Lung (tissue), 12 donors: ENCODE measurements around the gene KLF16. TPM values are rescaled to one million over a fixed set of nuclear protein-coding genes. Genes with fewer than 3 reads are reported as not detected.
"Not testable (repeated sequence)": the region's sequence is repeated elsewhere in the genome, so short reads cannot be mapped to it uniquely, and the experiment has no call there.

Source experiments
- ATAC-seq: fragments of 200-7000 bp; cut with Tn5 transposase; one replicate; pipeline ENCODE4 v1.9.1; 2020; ENCODE audit warnings: moderate number of reproducible peaks; ENCODE audit not compliant: insufficient read depth, low FRiP score
- DNase-seq, 3 donors: peaks; one replicate each; pipeline ENCODE4 v3.0.0-alpha.2; 2013 to 2017
- H3K27ac ChIP-seq, 2 donors: one replicate each; pipeline ENCODE4 v1.5.1; 2013; ENCODE audit warnings: mild to moderate bottlenecking in 2 of 2, moderate library complexity in 2 of 2, control low read depth in 1 of 2, inconsistent platforms in 1 of 2, low read depth in 1 of 2, low read length in 1 of 2
- H3K27me3 ChIP-seq, 3 donors: one replicate each; pipeline ENCODE4 v1.5.1; 2013; ENCODE audit warnings: low read length in 2 of 3; ENCODE audit not compliant: control insufficient read depth in 3 of 3, insufficient read depth in 3 of 3
- H3K36me3 ChIP-seq, 4 donors: one replicate each; pipeline ENCODE4 v1.5.1; 2013; ENCODE audit warnings: low read length in 4 of 4, mild to moderate bottlenecking in 1 of 4, moderate library complexity in 1 of 4; ENCODE audit not compliant: control insufficient read depth in 4 of 4, insufficient read depth in 4 of 4
- H3K4me1 ChIP-seq, 5 donors: one replicate each; pipeline ENCODE4 v1.5.1; 2013; ENCODE audit warnings: low read length in 5 of 5, mild to moderate bottlenecking in 2 of 5, moderate library complexity in 1 of 5; ENCODE audit not compliant: control insufficient read depth in 5 of 5, insufficient read depth in 5 of 5
- H3K4me3 ChIP-seq: one replicate; pipeline ENCODE4 v1.5.1; 2013; ENCODE audit warnings: mild to moderate bottlenecking, control low read depth, moderate library complexity
- H3K9ac ChIP-seq, 2 donors: one replicate each; pipeline ENCODE4 v1.5.1; 2013; ENCODE audit warnings: low read length in 2 of 2, control low read depth in 1 of 2; ENCODE audit not compliant: insufficient read depth in 1 of 2
- H3K9me3 ChIP-seq, 4 donors: one replicate each; pipeline ENCODE4 v1.5.1; 2013; ENCODE audit warnings: low read length in 3 of 4, mild to moderate bottlenecking in 1 of 4, moderate library complexity in 1 of 4; ENCODE audit not compliant: control insufficient read depth in 4 of 4, insufficient read depth in 3 of 4
- whole genome bisulfite sequencing, 2 donors: extraction: QIAGEN DNeasy Blood & Tissue Kit; methylation state at CpG; one replicate each; pipeline ENCODE4 v1.1.7; 2013; 5-methylcytosine and 5-hydroxymethylcytosine counted together
- polyA plus RNA-seq, 2 donors: library from polyadenylated mRNA; stranded (reverse); fragments of 200-250 nt; gene quantifications; one replicate each; pipeline ENCODE4 v1.2.1, GENCODE V29; 2013
- total RNA-seq, 2 donors: library from RNA; depleted of rRNA in 1 of 2; stranded (reverse); fragments of >200 nt in 1 of 2; gene quantifications; one replicate each; pipeline ENCODE4 v1.2.1, GENCODE V29; 2014 to 2021
- TF ChIP-seq, protein P1 (sequence below): IDR thresholded peaks from 2 replicates; pipeline ENCODE4 v1.5.1; 2012; ENCODE audit warnings: mild to moderate bottlenecking; ENCODE audit errors: control extremely low read depth, extremely low read depth
- donor health status: control.
- donor health status: control.
- donor health status: Bipolar disorder and iron deficiency.
- donor health status: healthy.
- donor health status: DM: yes; HTN: yes; CAD: no.

KLF16 gene
- total and polyA plus RNA-seq, 4 donors, result 3.3 to 25.6 (median 15.8) TPM

DNA sequence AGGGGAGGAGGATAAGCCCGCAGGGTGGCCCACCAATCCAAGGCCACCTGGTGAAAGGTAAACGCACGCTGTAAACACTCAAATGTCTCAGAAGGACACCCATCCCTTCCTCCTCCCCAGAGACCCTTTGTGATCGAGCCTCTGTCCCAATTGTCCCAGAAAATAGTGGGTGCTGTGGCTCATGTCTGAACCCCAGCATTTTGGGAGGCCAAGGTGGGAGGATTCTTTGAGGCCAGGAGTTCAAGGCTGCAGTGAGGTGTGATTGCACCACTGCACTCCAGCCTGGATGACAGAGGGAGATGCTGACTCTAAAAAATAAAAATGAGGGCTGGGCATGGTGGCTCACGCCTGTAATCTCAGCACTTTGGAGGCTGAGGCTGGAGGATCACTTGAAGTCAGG, 25.0 kb upstream of the KLF16 start:
- Histone ChIP-seq H3K9me3 (no peaks in the 10 kb centered on the region), H3K27ac (no peak overlapping the region), H3K36me3 (no peaks in the 10 kb centered on the region), H3K9ac (no peak overlapping the region), H3K27me3 (no peaks in the 10 kb centered on the region), H3K4me1 (peaks cover 0 to 13% (median 5%) of the 10 kb centered on the region in 5 donors), H3K4me3 (no peak overlapping the region)
- TF ChIP-seq, protein P1, sequence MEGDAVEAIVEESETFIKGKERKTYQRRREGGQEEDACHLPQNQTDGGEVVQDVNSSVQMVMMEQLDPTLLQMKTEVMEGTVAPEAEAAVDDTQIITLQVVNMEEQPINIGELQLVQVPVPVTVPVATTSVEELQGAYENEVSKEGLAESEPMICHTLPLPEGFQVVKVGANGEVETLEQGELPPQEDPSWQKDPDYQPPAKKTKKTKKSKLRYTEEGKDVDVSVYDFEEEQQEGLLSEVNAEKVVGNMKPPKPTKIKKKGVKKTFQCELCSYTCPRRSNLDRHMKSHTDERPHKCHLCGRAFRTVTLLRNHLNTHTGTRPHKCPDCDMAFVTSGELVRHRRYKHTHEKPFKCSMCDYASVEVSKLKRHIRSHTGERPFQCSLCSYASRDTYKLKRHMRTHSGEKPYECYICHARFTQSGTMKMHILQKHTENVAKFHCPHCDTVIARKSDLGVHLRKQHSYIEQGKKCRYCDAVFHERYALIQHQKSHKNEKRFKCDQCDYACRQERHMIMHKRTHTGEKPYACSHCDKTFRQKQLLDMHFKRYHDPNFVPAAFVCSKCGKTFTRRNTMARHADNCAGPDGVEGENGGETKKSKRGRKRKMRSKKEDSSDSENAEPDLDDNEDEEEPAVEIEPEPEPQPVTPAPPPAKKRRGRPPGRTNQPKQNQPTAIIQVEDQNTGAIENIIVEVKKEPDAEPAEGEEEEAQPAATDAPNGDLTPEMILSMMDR, result no peak
- DNase-seq (no peak), ATAC-seq (no peak)
- 87 to 92% methylated on average over 5 of the region's 5 CpGs for WGBS, 2 donors

DNA sequence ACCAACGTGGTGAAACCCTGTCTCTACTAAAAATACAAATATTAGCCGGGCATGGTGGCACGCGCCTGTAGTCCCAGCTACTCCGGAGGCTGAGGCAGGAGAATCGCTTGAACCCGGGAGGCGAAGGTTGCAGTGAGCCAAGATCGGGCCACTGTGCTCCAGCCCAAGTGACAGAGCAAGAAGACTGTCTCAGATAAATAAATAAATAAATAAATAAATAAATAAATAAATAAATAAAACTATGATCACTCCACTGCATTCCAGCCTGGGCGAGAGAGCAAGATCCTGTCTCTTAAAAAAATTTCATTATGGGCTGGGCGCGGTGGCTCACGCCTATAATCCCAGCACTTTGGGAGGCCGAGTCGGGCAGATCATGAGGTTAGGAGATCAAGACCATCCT, 23.0 kb upstream of the KLF16 start:
- not testable (repeated sequence) for DNase-seq, H3K9ac ChIP-seq, H3K36me3 ChIP-seq, ATAC-seq, H3K27me3 ChIP-seq, H3K9me3 ChIP-seq, H3K4me3 ChIP-seq, H3K27ac ChIP-seq
- 93 to 94% methylated on average over 15 of the region's 15 CpGs for WGBS, 2 donors
- H3K4me1 ChIP-seq, result peaks cover 0 to 23% (median 9%) of the 10 kb centered on the region in 5 donors

DNA sequence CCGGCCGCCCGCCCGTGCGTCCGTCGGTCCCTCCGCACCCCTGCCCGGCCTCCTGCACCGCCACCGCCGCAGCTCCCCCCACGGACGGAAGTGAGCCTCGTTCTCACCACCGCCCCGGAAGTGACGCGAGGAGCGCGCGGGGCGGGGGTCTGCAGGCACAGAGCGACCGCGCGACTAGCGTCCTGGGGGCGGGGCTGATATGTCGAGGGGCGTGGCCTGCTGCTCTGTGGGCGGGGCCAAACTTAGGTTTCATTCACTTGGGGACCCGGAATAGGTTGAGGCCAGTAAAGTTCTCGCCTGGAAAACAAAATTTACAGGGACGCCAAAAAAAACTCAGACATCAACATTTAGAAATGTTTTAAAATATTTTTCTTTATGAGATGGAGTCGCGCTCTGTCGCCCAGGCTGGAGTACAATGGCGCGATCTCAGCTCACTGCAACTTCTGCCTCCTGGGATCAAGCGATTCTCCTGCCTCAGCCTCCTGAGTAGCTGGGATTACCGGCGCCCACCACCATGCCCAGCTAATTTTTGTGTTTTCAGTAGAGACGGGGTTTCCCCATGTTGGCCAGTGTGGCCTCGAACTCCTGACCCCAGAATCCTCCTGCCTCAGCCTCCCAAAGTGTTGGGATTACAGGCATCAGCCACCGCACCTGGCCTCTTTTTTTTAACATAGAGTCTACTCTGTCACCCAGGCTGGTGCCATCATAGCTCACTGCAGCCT, 22.2 kb upstream of the KLF16 start, which contains the start of gene ABHD17A:
Gene ABHD17A, minus strand, starts transcription at position 99 of the 722 bp plus-strand sequence. CDS start 3,930 bp downstream, outside the sequence.
- WGBS, 2 donors, result 22 to 24% methylated on average over 37 to 46 of the region's 46 CpGs
- H3K27me3 ChIP-seq, H3K36me3 ChIP-seq, H3K9me3 ChIP-seq: not testable (repeated sequence)
- Histone ChIP-seq H3K9ac (peak within 1 kb of the TSS; percentile 25 to 53), H3K4me1 (peaks cover 0 to 26% (median 9%) of the 10 kb centered on the region in 5 donors), H3K27ac (peak within 1 kb of the TSS; percentile 91 to 96), H3K4me3 (peak within 1 kb of the TSS; percentile 96)
- DNase-seq (peak; percentile 94 to 95 (median 95)), ATAC-seq (peak; percentile 94)

DNA sequence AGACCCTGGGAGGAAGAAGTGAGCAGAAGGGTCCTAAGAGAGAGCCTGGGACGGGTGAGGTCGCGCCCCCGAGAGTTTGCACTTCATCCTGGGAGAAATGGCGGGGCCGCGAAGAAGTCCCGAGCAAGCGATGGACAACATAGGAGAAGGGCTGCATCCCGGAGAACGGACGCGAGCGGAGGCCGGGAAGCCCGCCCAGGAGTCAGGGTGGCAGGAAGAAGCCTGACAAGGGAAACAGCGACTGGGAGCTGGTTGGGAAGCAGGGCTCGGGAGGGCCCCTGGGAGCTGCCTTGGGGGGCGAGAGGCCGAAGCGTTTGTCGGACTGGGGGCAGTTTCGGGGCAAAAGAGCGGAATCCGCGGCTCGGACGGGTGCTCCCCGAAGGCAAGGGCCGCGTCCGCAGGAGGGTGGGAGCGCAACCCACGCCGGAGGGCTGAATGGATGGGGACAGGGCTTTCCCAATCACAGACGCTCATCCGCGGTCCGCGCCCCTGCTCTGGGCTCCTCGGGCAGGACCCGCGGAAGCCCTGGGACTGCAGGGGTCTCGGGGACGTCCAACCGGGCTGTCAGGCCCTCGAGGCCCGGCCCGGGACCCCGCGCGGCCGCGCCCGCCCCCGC, 21.4 kb upstream of the KLF16 start:
- H3K9me3 ChIP-seq, result no peaks in the 10 kb centered on the region
- no peaks in the 10 kb centered on the region for H3K27me3 ChIP-seq
- no peak for DNase-seq
- WGBS, 2 donors, result 0 to 1% methylated on average over 40 to 56 of the region's 56 CpGs
- H3K36me3 ChIP-seq, result peaks cover 0 to 10% (median 0%) of the 10 kb centered on the region in 4 donors
- TF ChIP-seq, protein P1, result no peak
- peak overlapping the region; percentile 91 to 96 for H3K27ac ChIP-seq
- H3K9ac ChIP-seq, result peak overlapping the region; percentile 25 to 53
- peak overlapping the region; percentile 96 for H3K4me3 ChIP-seq
- no peak for ATAC-seq
- peaks cover 0 to 32% (median 9%) of the 10 kb centered on the region in 5 donors for H3K4me1 ChIP-seq
